Suprapubic skin (tissue), 4 donors: ENCODE data around the gene PGAP1. TPM values are rescaled to one million over a fixed set of nuclear protein-coding genes. Genes with fewer than 3 reads are reported as not detected.
A peak's percentile ranks its signal among the peaks of the same experiment; 100 is the strongest.

Experiments
- DNase-seq, 2 donors: peaks; one replicate each; pipeline ENCODE4 v3.0.0-alpha.2; 2019; ENCODE audit warnings: low spot score in 2 of 2
- H3K27ac ChIP-seq: fragments of 200-600 bp; sonication (generic); one replicate; pipeline ENCODE4 v1.5.1; 2019
- H3K27me3 ChIP-seq: fragments of 200-600 bp; sonication (generic); one replicate; pipeline ENCODE4 v1.5.1; 2019
- H3K36me3 ChIP-seq: fragments of 200-600 bp; sonication (generic); one replicate; pipeline ENCODE4 v1.5.1; 2019
- H3K4me1 ChIP-seq: fragments of 200-600 bp; sonication (generic); one replicate; pipeline ENCODE4 v1.5.1; 2019
- H3K4me3 ChIP-seq: fragments of 200-600 bp; sonication (generic); one replicate; pipeline ENCODE4 v1.5.1; 2019; ENCODE audit warnings: mild to moderate bottlenecking
- H3K9me3 ChIP-seq: fragments of 200-600 bp; sonication (generic); one replicate; pipeline ENCODE4 v1.5.1; 2019
- CTCF ChIP-seq, 2 donors: fragments of 200-600 bp in 1 of 2; fragments of 450-650 bp in 1 of 2; sonication (generic) in 1 of 2; IDR thresholded peaks; one replicate each; pipeline ENCODE4 v1.5.1; 2016 to 2019; ENCODE audit warnings: antibody characterized with exemption in 2 of 2, mild to moderate bottlenecking in 1 of 2, moderate library complexity in 1 of 2
- EP300 ChIP-seq: sonication (generic); formaldehyde crosslinking; IDR thresholded peaks from one replicate; pipeline ENCODE4 v1.6.1; 2017; ENCODE audit warnings: antibody characterized with exemption
- POLR2A ChIP-seq, 2 donors: fragments of 450-650 bp; IDR thresholded peaks; one replicate each; pipeline ENCODE4 v1.6.1; 2017; ENCODE audit warnings: antibody characterized with exemption in 2 of 2, mild to moderate bottlenecking in 2 of 2, moderate library complexity in 2 of 2
- POLR2AphosphoS5 ChIP-seq, 3 donors: sonication (generic); formaldehyde crosslinking; IDR thresholded peaks; one replicate each; pipeline ENCODE4 v1.6.1; 2017; ENCODE audit warnings: antibody characterized with exemption in 3 of 3
- WGBS: methylation state at CpG from one replicate; pipeline ENCODE4 v1.1.5; 2018; 5-methylcytosine and 5-hydroxymethylcytosine counted together
- total RNA-seq, 4 donors: library from RNA; depleted of rRNA; stranded (reverse); fragments of >200 nt; gene quantifications; one replicate each; pipeline ENCODE4 v1.1.0, GENCODE V29; 2016

PGAP1 gene
- total RNA-seq, result 10 to 100 TPM; 16.8 to 84.2 (median 32.2) TPM

GRCh38 chr2:196926562-196927375 is at the start of gene PGAP1:
PGAP1 (minus strand) TSS chr2:196926707; CDS start chr2:196926616, 91 bp downstream.
- TF ChIP-seq EP300, result no peak
- peak in 1 of 3 donors; percentile 11 for TF ChIP-seq POLR2AphosphoS5 (IDR thresholded peaks at IDR 0.05)
- TF ChIP-seq CTCF (IDR thresholded peaks at IDR 0.05), result no peak
- TF ChIP-seq POLR2A (IDR thresholded peaks at IDR 0.05), result peak in 1 of 2 donors; percentile 65
- WGBS, result 1% methylated on average over 62 of the region's 62 CpGs

GRCh38 chr2:196974970-196975369 is 48.5 kb upstream of the PGAP1 start:
- no peak overlapping the region for H3K27ac ChIP-seq
- H3K4me3 ChIP-seq, result no peak overlapping the region
- DNase-seq, result no peak
- TF ChIP-seq EP300 (no peak), POLR2AphosphoS5 (IDR thresholded peaks at IDR 0.05) (no peak), POLR2A (IDR thresholded peaks at IDR 0.05) (no peak), CTCF (IDR thresholded peaks at IDR 0.05) (no peak)
- 87% methylated on average over 1 of the region's 1 CpG for WGBS
- no peaks in the 10 kb centered on the region for H3K36me3 ChIP-seq
- H3K27me3 ChIP-seq, result no peaks in the 10 kb centered on the region
- H3K9me3 ChIP-seq, result no peaks in the 10 kb centered on the region
- no peaks in the 10 kb centered on the region for H3K4me1 ChIP-seq

More at GRCh38 chr2:196926562-196927375, at the start of gene PGAP1:
- no peaks in the 10 kb centered on the region for H3K27me3 ChIP-seq
- peak within 1 kb of the TSS; percentile 84 for H3K4me3 ChIP-seq
- H3K4me1 ChIP-seq, result peaks cover 33% of the 10 kb centered on the region
- peak within 1 kb of the TSS; percentile 93 for H3K27ac ChIP-seq
- H3K36me3 ChIP-seq, result no peaks in the 10 kb centered on the region
- DNase-seq, result peak; percentile 92 to 93
- no peaks in the 10 kb centered on the region for H3K9me3 ChIP-seq

GRCh38 chr2:196971574-196972279 is 45.2 kb upstream of the PGAP1 start:
- Histone ChIP-seq H3K4me1 (no peaks in the 10 kb centered on the region), H3K4me3 (no peak overlapping the region), H3K9me3 (no peaks in the 10 kb centered on the region), H3K27me3 (no peaks in the 10 kb centered on the region), H3K36me3 (no peaks in the 10 kb centered on the region), H3K27ac (no peak overlapping the region)
- no peak for DNase-seq
- WGBS, result 65% methylated on average over 3 of the region's 3 CpGs
- no peak for TF ChIP-seq EP300
- no peak for TF ChIP-seq POLR2AphosphoS5 (IDR thresholded peaks at IDR 0.05)
- no peak for TF ChIP-seq CTCF (IDR thresholded peaks at IDR 0.05)
- no peak for TF ChIP-seq POLR2A (IDR thresholded peaks at IDR 0.05)

GRCh38 chr2:196970099-196970498 is 43.6 kb upstream of the PGAP1 start:
- Histone ChIP-seq H3K27me3 (no peaks in the 10 kb centered on the region), H3K36me3 (no peaks in the 10 kb centered on the region), H3K9me3 (no peaks in the 10 kb centered on the region), H3K27ac (no peak overlapping the region), H3K4me3 (no peak overlapping the region), H3K4me1 (no peaks in the 10 kb centered on the region)
- TF ChIP-seq POLR2A (IDR thresholded peaks at IDR 0.05) (no peak), CTCF (IDR thresholded peaks at IDR 0.05) (no peak), POLR2AphosphoS5 (IDR thresholded peaks at IDR 0.05) (no peak), EP300 (no peak)
- 60% methylated on average over 4 of the region's 4 CpGs for WGBS
- DNase-seq, result no peak

GRCh38 chr2:196968516-196968915 is 42.0 kb upstream of the PGAP1 start:
- 71% methylated on average over 1 of the region's 1 CpG for WGBS
- DNase-seq, result no peak
- Histone ChIP-seq H3K27me3 (no peaks in the 10 kb centered on the region), H3K9me3 (no peaks in the 10 kb centered on the region), H3K27ac (no peak overlapping the region), H3K36me3 (no peaks in the 10 kb centered on the region), H3K4me3 (no peak overlapping the region), H3K4me1 (no peaks in the 10 kb centered on the region)
- TF ChIP-seq POLR2A (IDR thresholded peaks at IDR 0.05), result no peak
- TF ChIP-seq EP300, result no peak
- TF ChIP-seq CTCF (IDR thresholded peaks at IDR 0.05), result no peak
- TF ChIP-seq POLR2AphosphoS5 (IDR thresholded peaks at IDR 0.05), result no peak
